Fibroblast of the aortic adventitia (primary cell): Measurements from ENCODE around the gene SAFB. TPM values are rescaled to one million over a fixed set of nuclear protein-coding genes. Genes with fewer than 3 reads are reported as not detected.

Experiments
- DNase-seq: peaks from one replicate; pipeline ENCODE4 v3.0.0-alpha.2; 2010; ENCODE audit warnings: low read depth
- H3K4me3 ChIP-seq: 2 replicates; pipeline ENCODE4 v1.5.1; 2011; ENCODE audit warnings: low read depth, mild to moderate bottlenecking, control low read depth, low read length, moderate library complexity
- total RNA-seq: library from RNA; depleted of rRNA; stranded (reverse); fragments of >200 nt; gene quantifications from 2 replicates; pipeline ENCODE4 v1.2.3, GENCODE V29; 2012; ENCODE audit warnings: low replicate concordance
- TF ChIP-seq, protein P1 (sequence below): IDR thresholded peaks from 2 replicates; pipeline ENCODE4 v1.5.1; 2011; ENCODE audit warnings: mild to moderate bottlenecking, low read length, control low read depth, inconsistent platforms; ENCODE audit not compliant: insufficient read depth

SAFB gene
- total RNA-seq, 1 donor, result 43.5 TPM

DNA sequence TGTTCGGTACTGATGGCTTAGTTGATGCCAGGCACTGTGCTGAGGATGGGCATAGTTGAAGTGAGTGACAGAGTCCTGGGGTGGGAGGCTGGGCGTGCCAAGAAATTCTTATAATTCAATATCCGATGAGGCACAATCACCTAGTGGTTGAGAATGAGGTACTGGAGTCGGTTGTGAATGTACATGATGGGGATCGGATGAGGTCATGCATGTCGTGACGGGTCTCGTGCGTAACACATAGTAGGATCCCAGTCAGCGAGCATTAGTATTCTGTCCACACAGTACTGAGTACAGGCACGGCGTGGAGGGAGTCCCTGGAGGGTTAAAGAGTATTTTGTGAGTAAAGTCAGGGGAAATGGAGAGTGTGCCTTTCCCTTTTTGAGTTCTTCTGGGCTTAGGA is 2.8 kb downstream of the SAFB start:
- TF ChIP-seq, protein P1, sequence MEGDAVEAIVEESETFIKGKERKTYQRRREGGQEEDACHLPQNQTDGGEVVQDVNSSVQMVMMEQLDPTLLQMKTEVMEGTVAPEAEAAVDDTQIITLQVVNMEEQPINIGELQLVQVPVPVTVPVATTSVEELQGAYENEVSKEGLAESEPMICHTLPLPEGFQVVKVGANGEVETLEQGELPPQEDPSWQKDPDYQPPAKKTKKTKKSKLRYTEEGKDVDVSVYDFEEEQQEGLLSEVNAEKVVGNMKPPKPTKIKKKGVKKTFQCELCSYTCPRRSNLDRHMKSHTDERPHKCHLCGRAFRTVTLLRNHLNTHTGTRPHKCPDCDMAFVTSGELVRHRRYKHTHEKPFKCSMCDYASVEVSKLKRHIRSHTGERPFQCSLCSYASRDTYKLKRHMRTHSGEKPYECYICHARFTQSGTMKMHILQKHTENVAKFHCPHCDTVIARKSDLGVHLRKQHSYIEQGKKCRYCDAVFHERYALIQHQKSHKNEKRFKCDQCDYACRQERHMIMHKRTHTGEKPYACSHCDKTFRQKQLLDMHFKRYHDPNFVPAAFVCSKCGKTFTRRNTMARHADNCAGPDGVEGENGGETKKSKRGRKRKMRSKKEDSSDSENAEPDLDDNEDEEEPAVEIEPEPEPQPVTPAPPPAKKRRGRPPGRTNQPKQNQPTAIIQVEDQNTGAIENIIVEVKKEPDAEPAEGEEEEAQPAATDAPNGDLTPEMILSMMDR, result no peak
- H3K4me3 ChIP-seq, result peak overlapping the region; percentile 32

DNA sequence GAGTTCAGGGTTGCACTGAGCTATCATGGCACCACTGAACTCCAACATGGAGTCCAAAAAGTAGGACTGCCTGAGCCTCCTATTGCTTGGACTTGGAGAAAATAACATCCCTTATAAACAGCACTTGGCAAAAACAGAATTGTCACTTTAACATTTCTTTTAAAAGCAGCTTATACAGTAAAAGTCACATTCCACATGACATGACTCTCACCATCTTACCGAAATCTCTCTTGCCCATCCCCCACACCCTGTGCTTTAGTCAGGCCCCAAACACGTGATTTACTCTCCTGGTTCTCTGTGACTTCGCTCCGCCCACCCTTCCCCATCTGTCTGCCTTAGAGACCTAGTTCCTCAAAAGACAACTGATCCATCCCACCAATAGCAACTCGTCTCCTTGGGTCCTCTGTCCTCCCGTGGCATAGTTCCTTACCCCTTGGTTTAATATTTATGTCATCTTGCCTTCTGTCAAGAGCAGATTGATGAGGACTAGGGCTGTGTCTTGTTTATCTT is 4.6 kb downstream of the SAFB start:
- DNase-seq, result peak; percentile 26
- no peak overlapping the region for H3K4me3 ChIP-seq
- TF ChIP-seq, protein P1, result no peak

More for the DNA sequence above, 2.8 kb downstream of the SAFB start:
- no peak for DNase-seq

DNA sequence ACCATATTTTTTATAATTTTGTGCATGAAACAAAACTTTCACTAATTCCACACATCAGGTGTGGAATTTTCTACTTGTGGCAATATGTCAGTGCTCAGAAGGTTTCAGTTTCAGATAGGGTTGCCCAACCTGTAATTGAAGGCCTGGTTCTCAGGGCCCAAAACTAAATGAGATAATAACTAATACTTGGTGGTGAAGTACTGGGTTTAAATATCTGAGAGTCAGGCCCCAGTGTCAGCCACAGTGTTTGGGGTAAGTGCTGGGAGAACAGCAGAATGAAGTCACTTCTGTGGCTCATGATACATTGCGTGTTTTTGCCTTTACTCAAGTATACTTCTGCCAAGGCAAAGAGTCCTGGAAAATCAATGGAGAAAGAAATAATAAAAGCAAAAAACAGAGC is 5.6 kb downstream of the SAFB start:
- TF ChIP-seq, protein P1, result no peak
- peak; percentile 80 for DNase-seq
- H3K4me3 ChIP-seq, result no peak overlapping the region

DNA sequence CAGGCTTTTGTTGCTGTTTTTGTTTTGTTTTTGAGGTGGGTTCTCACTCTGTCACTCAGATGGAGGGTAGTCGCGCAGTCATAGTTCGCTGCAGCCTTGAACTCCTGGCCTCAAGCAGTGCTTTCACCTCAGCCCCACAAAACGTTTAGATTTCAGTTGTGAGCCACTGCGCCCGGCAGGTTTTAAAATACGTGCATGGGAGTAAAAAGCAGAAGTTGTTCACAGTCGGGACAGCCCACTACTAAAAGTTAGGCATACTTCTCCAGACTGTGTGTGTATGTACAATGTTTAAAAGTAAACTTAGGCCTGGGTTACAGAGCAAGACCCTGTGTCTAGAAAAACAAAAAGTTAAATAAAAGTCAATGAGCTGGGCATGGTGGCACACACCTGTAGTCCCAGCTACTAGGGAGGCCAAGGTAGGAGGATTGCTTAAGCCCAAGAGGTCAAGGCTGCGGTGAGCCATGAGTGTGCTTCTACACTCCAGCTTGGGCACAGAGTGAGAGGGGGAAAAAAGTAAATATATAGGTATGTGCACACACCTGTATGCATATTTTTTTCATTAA is 6.1 kb downstream of the SAFB start:
- TF ChIP-seq, protein P1, result no peak
- DNase-seq, result no peak
- H3K4me3 ChIP-seq, result no peak overlapping the region

DNA sequence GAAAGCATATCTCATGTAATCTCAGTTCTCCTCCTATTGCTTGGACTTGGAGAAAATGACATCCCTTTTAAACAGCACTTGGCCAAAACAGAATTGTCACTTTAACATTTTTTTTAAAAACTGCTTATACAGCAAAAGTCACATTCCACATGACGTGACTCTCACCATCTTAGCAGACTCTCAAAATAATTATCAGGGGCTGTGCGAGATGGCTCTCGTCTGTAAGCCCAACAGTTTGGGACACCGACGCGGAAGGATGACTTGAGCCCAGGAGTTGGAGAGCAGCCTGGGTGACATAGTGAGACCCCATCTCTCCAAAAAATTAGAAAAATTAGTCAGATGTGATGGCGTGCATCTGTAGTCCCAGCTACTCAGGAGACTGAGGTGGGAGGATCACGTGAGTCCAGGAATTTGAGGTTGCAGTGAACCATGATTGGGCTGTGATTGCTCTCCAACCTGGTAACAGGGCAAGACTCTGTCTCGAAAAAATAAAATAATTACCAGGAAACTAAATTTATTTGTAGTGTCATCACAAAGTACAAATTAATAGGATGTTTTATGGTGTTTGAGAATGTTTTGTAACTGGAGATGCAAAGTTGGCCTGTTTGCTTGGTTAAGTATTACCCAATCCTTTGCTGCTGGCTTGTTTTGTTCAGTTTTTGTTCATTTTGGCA is 8.8 kb downstream of the SAFB start:
- DNase-seq, result peak; percentile 53
- TF ChIP-seq, protein P1, result no peak
- no peak overlapping the region for H3K4me3 ChIP-seq

DNA sequence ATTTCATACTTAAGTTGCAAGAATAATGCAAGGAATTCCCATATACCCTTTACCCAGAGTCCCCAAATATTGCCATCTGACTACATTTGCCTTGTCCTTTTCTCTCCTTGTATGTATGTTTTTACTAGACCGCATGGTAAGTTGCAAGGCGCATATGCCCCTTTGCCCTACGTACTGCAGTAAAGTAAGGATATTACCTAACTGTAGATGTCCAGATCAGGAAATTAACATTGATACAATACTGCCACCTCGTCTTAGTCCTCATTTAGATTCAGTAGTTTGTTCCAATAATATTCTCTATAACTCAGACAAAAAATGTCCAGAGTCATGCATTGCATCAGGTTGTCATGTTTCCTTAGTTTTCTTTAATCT is 9.3 kb downstream of the SAFB start:
- H3K4me3 ChIP-seq, result no peak overlapping the region
- no peak for DNase-seq
- TF ChIP-seq, protein P1, result no peak
